ENCODE results near the gene ATG4C.

The ATG4C gene

GRCh38 chr1:62840555-62840954 is 56.6 kb downstream of the ATG4C start:
- no peak for DNase-seq (ENCODE audit: low spot score)

- peak; percentile 54 for DNase-seq (ENCODE audit: low spot score)
Measured at GRCh38 chr1:62841587-62842169, 57.7 kb downstream of the ATG4C start.

- no peak for DNase-seq (ENCODE audit: low spot score)
Measured at GRCh38 chr1:62844030-62844429, 60.1 kb downstream of the ATG4C start.

DNA sequence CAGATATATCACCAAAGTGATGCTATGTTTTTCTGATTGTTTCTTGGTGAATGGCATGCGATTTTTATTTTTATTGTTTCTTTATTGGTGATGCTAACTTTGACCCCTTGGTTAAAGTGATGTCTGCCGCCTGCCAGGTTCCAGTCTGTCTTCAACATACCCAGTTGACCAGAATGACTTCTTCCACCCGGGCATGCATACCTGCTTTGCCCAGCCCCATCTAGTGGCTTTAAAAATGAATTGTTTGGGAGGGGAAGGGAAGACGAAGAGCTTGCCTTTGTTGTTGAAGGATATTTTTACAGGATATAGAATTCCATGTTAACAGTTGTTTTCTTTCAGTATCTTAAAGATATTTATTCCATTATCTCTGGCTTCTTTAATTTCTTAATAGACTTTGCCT is 65.1 kb downstream of the ATG4C start:
- no peak for DNase-seq (ENCODE audit: low spot score)

GRCh38 chr1:62852253-62852652 is 68.3 kb downstream of the ATG4C start:
- DNase-seq (ENCODE audit: low spot score), result no peak

DNA sequence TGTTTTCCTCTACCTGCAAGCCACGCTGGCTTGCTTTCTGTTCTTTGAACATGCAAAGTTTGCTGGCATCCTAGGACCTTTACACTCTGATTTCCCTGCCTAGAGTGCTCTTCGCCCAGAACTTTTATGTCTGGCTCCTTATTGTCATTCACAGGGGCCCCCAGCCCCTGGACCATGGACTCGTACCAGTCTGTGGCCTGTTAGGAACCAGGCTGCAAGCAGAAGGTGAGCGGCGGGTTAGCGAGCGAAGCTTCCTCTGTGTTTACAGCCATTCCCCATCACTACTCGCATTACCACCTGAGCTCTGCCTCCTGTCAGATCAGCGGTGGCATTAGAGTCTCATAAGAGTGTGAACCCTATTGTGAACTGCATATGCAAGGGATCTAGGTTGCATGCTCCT is 73.0 kb downstream of the ATG4C start:
- no peak for DNase-seq (ENCODE audit: low spot score)

DNA sequence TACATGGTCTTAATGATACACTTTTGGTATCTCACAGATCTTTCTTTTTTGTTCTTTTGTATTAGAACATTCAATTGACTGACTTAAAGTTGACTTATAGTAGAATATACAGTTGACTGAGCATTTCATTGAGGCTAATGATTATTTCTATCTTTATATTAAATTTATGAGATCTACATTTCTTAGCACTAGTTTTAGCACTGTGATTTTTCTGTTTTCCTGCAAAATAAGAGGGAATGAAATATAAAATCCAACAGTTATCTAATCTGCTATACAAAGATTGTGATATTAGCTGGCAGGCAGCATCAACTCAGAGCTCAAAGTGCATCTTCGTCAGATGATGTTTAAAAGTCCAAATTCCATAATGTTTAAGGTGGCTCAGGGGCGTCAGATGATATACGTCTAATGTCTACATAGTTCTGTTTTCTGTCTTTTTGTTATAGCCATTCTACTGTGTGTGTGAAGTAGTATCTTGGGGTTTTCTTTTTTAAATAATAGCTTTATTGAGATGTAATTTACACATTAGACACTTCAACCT is 85.4 kb downstream of the ATG4C start:
- DNase-seq (ENCODE audit: low spot score), result no peak

- DNase-seq (ENCODE audit: low spot score), result no peak
Measured at GRCh38 chr1:62870148-62870547, 86.2 kb downstream of the ATG4C start.

DNA sequence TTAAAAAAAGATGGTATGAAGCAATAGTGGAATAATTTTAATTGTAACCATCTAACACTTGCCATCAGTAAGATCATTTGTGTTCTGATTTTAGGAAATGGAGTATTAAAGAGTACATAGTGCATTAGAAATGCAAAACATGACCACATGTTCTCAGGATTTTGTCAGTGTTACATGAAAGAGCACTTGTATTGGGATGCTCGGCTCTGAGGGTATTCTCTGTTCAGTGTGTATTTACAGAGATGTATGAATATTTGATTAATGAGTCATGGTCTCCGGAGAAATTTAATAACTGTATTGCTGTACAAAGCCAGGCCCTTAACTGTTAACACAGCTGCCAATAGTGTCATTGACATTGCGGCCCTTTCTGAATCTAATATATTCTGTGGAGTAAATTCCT is 91.7 kb downstream of the ATG4C start:
- DNase-seq (ENCODE audit: low spot score), result no peak

GRCh38 chr1:62876535-62876934 is 92.6 kb downstream of the ATG4C start:
- no peak for DNase-seq (ENCODE audit: low spot score)

DNA sequence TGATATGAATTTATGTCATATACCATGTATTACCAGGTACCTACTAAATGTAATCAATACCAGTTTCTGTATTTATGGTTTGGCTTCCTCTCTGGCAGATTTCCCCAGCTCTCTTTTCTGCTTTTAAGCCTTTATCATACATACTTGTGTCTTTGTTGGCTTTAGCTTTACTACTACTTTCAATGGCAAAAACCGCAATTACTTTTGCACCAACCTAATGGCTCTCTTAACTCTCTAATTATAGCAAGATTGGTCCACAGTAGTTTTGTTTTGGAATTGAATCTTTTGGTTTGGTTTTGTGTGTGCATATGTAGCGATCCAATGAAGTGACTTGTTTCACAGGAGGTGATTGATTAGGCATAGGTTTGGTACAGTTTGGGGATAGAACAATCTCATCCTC is 93.6 kb downstream of the ATG4C start:
- DNase-seq (ENCODE audit: low spot score), result no peak

GRCh38 chr1:62879962-62880361 is 96.0 kb downstream of the ATG4C start:
- no peak for DNase-seq (ENCODE audit: low spot score)

GRCh38 chr1:62882201-62883104 is 98.5 kb downstream of the ATG4C start:
- DNase-seq (ENCODE audit: low spot score), result no peak

- DNase-seq (ENCODE audit: low spot score), result no peak
Measured at GRCh38 chr1:62884156-62884740, 100.3 kb downstream of the ATG4C start.

DNA sequence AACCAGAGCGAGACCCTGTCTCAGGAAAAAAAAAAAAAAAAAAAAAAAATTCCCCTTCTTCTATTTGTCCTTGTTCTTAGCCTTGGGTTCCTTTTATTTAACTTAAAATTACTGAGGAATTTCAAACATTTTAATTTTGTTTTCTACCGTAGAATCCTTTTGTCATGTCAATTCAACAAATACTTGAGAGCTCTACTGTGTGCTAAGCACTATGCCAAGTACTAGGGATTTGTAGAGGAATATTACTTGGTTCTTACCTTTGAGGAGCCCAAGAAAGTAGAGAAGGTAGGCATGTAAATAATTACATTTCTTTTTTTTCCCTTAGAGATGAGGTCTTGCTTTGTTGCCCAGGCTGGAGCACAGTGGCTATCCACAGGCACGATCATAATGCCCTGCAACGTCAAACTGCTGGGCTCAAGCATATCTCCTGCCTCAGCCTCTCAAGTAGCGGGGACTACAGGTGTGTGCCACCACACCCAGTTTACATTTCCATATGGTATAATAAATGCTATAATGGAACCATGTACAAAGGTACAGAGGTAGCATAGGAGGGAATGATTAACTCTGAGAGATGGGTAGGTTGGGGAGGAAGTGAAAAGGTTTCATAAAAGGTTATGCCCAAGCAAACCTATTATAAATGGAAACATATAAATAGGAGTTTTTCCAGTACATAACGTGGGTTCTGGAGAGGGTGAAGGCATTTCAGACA is 104.0 kb downstream of the ATG4C start:
- no peak for DNase-seq (ENCODE audit: low spot score)

DNA sequence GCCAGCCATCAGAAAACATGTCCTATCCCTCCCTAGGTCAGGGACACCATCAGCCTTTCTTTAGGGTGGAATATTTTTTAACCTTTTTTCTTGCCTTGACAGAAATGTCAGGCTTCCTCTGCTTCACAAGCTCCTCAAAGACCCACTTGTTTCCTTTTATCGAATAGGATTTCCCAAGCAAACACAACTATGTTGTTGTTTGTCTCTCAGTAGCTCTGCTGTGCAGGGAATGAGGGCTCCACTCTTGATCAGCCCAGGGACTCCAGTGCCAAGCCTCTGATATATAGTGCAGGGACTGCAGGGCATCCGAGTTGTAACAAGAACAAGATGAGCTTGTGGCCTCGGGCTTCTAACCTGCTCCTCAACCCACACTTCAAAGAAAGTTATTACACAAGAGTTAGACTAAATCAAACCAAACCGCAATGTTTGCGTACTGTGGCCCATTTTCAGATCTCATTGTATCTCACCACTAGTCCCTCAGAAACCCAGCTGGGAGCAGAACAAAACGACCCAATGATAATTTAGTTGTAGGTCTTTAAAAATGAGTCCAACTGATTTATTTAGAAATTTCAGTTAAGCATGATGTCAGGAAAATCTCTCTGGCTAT is 108.1 kb downstream of the ATG4C start:
- no peak for DNase-seq (ENCODE audit: low spot score)

- DNase-seq (ENCODE audit: low spot score), result no peak
Measured at GRCh38 chr1:62897788-62898187, 113.9 kb downstream of the ATG4C start.

- no peak for DNase-seq (ENCODE audit: low spot score)
Measured at GRCh38 chr1:62900566-62900965, 116.6 kb downstream of the ATG4C start.

DNA sequence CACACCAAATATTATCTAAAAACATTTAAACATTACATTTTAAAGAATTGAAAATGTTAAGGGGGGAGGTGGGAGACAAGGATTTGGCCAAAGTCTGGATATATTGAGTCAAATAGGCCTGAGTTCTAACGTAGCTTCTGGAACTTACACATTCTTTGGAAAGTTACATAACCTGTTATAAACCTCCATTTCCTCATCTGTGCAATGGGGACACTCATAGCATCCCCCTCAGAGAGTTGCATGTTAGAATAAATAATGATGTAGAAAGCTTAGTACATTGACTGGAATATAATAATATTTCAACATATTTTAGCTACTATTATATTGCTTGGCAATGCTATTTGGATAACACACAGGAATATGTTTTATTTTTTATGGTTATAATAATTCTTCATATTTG is 117.7 kb downstream of the ATG4C start:
- no peak for DNase-seq (ENCODE audit: low spot score)

- no peak for DNase-seq (ENCODE audit: low spot score)
Measured at GRCh38 chr1:62903522-62903921, 119.6 kb downstream of the ATG4C start.

DNA sequence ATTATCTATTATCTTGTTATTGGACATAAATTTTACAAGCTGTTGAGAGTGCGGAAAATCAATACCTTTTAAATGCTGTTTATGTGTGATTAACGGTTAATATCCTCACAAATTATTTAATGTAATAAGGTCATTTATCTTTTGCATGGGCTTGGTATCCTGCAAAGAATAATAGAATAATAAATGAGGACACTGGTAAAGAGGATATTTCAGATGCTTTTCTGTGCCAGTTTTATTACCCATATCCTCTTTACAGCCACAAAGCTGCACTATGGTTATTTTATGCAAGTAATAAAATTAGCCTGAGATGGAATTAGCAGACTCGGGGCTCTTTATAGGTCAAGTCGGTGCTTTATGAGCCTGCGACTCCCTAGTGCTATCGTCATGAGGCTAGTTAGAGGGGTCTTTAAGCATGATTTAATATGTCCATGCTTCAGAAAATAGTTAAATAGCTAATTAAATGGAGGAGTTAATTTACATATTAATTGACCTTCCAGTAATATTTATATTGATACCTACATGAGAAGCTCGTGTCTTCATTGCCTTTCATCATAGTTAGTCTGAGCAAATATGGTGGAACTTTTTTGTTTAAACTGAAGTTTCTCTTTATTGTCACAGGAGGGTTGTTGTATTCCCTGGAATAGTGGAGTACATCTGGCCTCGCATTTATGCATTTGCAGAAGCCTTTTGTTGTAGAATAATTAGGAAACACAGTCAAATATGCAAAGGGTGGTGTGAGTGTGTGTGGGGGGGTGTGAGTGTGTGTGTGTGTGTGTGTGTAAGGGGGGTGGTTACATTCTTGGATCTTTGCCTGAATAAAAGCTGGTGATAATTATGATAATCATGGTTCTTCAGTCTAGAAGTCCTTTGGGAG is 120.3 kb downstream of the ATG4C start:
- no peak for DNase-seq (ENCODE audit: low spot score)

Data from CD4-positive, alpha-beta T cell treated with Interleukin-6 at 100 ng/mL for 8 hours (primary cell).